Ammon's horn (tissue), 1 donor: ENCODE data around the gene EIF1AY.
"Not testable (repeated sequence)": the region's sequence is repeated elsewhere in the genome, so short reads cannot be mapped to it uniquely, and the experiment has no call there.

Source experiments
- DNase-seq: peaks from one replicate; pipeline ENCODE4 v3.0.0-alpha.2; 2016; ENCODE audit warnings: low spot score

The EIF1AY gene, protein sequence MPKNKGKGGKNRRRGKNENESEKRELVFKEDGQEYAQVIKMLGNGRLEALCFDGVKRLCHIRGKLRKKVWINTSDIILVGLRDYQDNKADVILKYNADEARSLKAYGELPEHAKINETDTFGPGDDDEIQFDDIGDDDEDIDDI

DNA sequence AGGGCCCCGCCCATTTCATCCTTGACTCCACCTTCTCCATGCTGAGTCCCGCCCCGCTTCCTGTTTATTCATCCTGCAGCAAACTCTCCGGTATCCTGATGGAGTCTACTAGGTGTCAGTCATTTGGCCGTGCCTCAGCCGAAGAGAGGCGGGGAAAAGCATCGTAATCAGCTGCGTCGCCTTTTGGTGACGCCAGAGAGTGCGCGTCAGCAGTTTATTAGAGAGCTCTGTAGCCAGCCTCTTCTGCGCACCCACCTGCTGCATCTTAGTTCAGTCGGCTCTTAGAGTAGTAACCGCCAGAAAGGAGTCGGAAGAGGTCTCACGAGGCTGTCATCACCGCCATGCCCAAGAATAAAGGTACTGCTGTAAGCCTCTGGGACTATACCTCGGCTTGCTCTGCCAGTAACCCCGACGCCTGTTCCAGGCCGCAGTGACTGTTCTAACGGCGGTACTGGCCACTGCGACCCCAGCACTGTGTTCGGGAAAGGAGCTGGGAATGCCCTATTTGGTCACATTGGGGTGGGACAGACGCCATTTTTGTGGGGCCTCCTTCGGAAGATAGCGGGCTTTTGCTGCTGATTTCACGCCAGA is at the start of gene EIF1AY:
Gene EIF1AY, plus strand, starts transcription at position 246 of the 591 bp plus-strand sequence. Its CDS starts 96 bp downstream, at position 342.
- peak; percentile 96 for DNase-seq

DNA sequence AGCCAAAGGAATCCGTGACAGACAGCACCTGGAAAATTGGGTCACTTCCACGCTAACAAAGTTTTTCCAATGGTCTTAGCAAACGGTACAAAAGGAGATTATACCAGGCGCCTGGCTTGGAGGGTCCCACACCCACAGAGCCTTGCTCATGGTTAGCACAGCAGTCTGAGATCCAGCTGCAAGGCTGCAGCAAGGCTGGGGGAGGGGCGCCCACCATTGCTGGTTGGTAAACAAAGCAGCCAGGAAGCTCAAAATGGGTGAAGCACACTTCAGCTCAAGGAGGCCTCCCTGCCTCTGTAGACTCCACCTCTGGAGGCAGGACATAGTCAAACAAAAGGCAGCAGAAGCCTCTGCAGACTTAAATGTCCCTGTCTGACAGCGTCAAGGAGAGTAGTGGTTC is 47.1 kb upstream of the EIF1AY start:
- DNase-seq = no peak

DNA sequence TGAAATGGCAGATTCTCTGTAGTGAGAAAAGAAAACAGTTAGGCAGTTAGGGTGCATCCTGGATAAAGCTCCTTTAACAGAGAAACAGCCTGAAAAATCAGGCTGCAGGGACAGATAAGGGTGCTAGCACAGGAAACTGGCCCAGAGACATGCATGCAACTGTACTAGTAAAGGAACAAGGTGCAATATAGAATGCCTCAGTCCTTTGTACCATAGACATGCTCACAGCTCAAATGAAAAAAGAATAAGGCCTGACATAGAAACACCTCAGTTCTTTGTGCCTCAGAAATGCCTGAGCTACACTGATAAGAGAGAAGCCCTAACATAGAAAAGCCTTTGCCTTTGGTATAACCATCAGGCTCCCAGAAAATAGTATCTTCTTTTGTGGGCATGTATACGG is 37.4 kb upstream of the EIF1AY start:
- no peak for DNase-seq

DNA sequence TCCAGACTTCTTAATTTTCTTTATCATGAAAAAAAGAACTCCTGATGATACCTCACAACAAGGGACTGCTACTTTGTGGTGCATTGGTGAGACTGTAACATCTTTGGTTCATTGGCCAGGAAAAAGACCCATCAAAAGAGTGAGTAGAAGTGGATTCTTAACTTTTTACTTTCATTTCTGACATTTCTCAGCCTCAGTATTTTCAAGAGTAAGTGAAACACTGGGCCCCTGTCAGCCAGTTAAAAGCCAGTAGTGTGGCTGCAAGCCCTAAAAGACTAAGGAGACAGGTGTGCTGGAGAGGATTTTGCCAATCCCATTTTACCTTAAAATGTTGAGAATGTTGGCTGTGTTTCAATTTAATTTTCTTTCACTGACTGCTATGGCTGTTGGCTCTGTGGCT is 36.6 kb upstream of the EIF1AY start:
- DNase-seq = no peak

DNA sequence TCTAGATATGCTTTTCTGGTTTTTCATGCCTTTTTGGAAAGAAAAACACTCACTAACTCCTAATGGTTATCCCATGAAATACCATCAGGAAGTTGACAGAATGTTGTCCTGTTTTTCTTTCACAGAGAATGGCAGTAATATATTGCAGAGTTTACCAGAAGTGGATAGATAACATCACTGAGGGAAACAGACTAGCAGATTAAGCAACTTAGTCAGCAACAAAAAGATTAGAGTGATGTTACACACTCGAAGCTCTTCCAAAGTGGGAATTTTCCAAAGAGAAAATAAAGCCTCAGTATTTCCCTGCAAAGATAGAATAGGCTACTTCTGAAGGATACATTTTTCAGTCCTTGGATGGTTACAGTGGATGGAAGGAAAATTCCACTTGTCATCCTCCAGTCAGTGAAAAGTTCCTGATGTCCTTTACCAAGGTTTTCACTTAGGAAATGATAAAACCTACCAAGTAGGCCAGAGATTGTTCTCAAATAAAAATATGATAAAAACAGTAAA is 31.1 kb upstream of the EIF1AY start:
- no peak for DNase-seq

DNA sequence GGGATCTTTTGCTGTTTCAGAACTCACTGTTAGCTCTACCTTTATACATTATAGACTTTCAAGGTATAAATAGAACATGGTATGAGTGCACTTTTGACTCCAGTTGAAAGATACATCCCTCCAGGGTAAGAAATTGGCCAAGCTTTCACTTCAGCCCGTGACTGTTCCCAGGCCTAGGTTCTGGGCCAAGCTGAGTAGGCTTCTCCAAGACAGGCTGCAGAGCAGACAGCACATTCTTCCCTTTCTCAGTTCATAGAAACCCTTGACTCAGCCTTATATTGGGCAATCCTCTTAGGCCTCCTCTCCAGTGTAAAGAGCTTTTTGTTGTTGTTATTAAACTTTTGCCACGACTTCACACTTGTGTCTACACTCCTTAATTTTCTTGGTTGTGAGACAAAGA is 29.5 kb upstream of the EIF1AY start:
- no peak for DNase-seq

DNA sequence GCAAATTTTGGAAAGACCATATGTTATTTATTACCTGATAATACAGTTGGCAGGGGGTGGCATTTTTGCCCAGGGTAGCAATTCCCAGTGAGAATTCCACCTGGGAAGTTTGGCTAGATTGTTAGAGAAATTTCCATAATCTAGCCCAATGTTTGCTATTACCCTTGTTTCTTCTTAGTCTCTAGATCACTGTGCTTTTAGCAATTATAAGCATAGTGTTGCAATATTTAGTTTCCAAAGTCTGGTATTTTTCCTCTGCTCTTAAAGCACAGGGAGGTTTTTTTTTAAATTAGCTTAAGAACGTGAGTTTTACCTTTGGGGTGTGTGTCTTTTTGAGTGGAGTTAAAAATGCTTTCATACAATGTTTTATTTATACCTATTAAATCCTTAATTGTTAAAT is 26.3 kb upstream of the EIF1AY start:
- no peak for DNase-seq

DNA sequence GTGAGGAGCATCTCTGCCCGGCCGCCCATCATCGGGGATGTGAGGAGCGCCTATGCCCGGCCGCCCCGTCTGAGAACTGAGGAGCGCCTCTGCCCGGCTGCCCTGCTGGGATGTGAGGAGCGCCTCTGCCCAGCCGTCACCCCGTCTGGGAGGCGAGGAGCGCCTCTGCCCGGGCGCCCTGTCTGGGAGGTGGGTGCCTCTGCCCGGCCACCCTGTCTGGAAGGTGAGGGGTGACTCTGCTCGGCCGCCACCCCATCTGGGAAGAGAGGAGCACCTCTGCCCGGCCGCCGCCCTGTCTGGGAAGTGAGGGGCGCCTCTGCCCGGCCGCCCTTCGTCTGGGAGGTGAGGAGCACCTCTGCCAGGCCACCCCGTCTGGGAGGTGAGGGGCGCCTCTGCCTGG is 23.7 kb upstream of the EIF1AY start:
- no peak for DNase-seq

DNA sequence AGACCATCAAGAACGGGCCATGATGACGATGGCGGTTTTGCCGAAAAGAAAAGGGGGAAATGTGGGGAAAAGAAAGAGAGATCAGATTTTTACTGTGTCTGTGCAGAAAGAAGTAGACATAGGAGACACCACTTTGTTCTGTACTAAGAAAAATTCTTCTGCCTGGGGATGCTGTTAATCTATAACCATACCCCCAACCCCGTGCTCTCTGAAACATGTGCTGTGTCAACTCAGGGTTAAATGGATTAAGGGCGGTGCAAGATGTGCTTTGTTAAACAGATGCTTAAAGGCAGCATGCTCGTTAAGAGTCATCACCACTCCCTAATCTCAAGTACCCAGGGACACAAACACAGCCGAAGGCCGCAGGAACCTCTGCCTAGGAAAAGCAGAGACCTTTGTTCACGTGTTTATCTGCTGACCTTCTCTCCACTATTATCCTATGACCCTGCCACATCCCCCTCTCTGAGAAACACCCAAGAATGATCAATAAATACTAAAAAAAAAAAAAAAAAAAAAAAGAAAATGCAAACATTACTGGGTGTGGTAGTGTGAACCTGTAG is 22.7 kb upstream of the EIF1AY start:
- DNase-seq = not testable (repeated sequence)

DNA sequence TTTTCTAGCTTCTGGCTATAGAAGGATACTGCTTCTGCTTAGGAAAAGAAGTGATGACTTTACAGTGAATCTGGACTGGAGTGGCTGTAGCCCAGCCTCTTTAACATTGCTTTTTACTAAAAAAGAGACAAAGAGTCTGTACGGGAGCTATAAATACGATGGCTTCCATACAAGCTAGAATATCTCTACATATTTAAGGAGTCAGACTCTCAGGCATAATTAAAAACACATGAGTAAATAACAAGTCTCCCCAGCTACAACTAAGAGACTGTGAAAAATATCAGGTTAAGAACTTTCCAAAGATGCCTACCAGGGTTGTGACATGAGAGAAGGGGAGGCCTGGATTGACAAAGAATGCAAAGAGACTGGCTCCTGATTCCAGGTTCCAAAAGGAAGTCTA is 19.8 kb upstream of the EIF1AY start:
- DNase-seq = no peak

DNA sequence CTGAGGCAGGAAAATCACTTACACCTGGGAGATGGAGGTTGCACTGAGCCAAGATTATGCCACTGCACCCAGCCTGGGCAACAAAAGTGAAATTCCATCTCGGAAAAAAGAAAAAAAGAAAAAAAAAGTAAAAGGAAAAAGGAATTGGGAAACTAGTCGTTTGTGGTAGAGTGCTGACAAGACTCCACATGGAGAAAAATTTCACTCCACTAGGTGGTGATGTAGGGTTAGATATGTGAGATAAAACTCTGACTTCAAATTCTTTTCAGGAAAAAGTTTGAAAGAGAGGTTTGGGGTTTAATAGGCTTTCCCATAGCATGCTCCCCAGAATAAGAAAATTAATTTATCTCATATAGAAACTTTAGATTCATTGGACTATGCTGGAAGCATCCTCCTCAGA is 16.9 kb upstream of the EIF1AY start:
- peak; percentile 25 for DNase-seq

DNA sequence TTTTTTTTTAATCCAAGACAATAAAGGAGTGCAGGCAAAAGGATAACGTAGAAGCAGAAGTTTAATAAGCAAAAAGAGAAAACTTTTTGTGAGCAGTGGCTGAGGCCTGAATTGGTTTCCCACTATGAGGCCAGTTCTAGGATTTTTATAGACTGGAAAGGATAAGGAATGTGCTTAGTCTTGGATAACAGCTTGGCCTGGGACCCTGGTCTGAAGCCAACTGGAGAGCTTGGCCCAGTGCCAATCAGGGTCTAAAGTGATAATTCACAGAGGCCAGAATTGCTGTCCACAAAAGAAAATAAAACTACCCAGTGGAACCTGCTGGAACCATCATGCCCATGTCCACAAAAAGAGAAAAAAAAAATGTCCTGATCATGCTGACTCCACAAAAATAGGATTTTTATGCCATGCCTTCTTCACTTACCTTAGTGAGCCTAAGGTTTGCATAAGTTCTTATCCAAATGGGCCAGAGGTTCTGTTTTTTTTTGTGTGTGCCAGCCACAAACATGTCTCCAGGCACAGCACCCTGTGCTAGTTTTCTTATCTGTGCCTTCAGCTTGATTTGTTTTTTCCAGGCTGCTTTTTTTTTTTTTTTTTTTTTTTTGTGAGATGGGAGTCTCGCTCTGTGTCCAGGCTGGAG is 15.6 kb upstream of the EIF1AY start:
- no peak for DNase-seq

DNA sequence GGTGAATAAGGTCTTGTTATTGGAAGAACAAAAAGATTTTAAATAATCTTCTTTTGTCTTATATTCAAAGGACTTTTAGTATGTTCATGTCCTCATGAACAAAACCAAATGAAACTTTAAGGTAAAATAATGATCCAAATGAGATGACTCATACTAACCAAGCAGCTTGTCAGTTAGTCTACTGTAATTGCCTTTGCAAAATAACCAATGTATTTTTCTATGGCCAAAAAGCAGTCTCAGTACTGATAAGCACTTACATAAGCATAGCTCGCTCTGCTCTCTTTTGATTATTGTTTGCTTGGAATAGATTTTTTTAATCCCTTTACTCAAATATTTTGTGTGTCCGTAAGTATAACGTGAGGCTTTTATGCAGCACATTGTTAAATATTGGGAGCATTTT is 4.3 kb upstream of the EIF1AY start:
- no peak for DNase-seq

DNA sequence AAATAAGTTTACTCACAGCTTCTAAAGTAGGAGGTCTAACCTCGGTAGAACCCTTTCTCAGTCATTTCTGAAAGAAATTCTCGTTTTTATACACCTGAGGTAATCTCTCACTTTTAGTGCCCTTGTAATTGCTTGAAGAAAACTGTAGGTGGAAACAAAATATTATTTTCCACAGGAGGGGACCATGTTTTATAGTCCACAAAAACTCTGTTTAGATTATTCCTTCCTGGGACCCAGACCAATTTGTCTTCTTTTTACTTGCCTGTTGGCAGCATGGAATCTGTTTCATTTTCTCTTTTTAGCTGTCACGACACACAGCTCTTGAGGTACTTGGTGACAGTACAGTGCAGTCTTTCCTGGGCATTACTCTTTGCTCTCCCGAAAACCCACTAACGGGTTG is 930 bp downstream of the EIF1AY start:
- no peak for DNase-seq

DNA sequence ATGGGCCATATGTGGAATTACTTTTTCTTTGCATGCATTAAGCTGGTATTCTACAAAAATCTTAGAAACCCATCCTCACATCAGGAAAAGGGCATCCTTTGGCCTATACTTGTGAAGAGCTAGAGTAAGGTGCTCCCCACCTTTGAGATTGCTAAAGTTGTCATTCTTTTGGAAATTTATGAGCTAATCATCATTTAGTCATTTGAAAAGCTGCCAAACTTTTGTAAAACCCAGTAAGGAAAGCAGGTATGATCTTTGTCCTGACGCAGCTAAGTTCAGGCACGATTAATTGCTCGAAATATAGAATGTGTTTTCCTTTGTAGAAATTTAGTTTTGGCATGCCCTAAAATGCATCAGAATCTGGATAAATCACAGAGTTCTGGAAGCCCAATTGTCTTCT is 2.6 kb downstream of the EIF1AY start:
- DNase-seq = no peak

DNA sequence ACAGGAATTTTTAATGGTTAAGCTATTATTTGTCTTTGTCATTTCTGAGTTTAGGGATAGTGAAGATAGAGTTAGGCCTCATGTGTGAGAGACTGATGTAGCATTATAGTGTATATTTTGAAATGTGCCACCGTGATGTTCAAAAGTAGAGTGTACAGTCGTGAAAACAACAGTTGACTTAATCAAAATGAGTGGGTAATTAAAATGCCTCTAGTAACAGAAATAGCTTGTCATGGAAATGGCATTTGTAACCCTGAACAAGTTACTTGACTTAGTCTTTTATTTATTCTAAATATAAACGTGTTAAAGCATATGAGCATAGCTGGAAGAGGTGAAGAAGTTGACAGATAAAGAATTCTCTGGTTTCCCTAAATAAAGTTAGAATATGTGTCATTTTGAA is 6.1 kb downstream of the EIF1AY start:
- no peak for DNase-seq

DNA sequence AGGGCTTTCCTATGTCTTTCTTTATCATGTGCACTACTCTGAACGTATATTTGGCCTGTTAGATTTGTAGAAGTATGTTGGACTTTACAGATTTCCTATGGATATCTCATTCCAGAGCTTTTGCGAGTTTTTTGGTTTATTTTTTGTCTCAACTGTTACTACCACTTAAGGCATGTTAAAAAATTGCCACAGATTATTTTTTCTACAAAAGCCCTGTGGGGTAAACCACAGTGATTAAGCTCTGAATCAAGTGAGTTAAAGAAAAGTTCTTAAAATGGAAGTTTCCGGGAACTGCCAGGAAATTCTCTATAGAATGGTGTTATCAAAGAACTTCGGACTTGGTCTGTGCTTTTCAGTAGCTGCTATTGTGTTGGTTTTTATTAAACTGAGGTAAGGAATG is 10.6 kb downstream of the EIF1AY start:
- DNase-seq = no peak
